ENCODE results near the gene ELL. TPM values are rescaled to one million over a fixed set of nuclear protein-coding genes. Genes with fewer than 3 reads are reported as not detected.

The ELL gene
- polyA plus RNA-seq, 4 donors: 9.3 to 11.6 (median 9.3) TPM

- no peak for DNase-seq (ENCODE audit: low read depth in 4 of 4, low spot score in 3 of 4)
Measured at GRCh38 chr19:18450931-18451836, 70.7 kb downstream of the ELL start.

DNA sequence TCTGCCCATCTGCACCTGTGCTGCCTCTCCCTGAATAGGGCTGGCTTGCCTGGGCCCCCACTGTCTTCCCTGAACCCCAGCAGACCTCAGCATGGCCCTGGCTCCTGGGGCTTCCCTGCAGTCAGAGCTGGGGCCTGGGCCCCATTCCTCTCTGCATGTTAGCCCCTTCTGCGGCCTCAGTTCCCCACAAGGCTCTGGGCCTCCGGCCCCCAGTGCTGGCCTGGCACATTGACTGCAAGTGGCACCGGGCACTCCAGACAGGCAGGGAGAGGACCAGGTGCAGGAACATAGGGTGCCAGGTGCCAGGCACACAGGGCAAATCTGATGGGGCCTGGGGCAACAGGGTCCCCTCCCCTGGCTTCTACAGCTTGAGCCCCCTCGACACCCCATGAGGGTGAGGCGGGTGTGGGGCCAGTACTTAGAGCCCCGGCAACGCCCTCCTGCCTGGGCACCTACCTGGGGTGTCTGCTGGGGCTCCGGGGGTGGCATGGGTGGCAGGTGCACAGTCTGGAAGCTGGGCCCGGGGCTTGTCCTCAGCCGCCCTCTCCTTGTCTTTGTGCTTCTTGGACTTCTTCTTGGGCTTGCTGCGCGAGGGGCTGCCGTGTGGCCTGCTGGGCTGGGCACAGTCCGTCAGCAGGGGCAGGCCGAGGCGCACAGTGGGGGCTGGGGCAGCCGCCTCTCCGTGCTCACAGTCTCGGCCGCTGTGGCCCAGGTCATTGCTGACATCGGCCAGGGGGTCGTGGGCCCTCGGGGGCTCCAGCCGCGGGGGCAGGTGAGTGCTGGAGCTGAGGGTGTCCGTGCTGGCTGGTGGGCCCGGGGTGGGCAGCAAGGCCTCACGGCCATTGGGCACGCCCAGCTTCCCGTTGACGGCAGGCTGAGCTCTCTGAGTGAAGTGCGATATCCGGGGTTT is 71.6 kb downstream of the ELL start:
- no peak for DNase-seq (ENCODE audit: low read depth in 4 of 4, low spot score in 3 of 4)

DNA sequence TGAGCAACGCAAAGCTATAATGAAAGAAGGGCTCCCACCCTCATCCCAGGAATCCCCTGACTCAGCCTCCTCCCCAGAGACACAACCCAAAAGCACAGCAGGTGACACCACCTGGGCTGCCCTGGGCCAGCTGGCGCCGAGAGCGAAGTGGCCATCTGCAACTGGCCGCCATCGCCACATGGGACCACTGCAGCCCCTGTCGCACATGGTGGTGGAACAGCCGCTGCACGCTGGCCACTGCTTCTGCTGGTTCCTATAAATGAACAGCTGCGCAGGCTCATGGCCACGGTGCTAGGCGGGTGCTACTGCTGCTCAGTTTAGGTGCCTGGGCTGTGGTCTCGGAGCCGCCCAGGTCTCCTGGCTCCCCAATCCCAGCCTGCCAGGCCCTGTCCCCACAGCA is 72.3 kb downstream of the ELL start:
- no peak for DNase-seq (ENCODE audit: low read depth in 4 of 4, low spot score in 3 of 4)

- DNase-seq (ENCODE audit: low read depth in 4 of 4, low spot score in 3 of 4): no peak
Measured at GRCh38 chr19:18446811-18447359, 75.0 kb downstream of the ELL start.

GRCh38 chr19:18446145-18446810 is 75.6 kb downstream of the ELL start:
- no peak for DNase-seq (ENCODE audit: low read depth in 4 of 4, low spot score in 3 of 4)

GRCh38 chr19:18445262-18445948 is 76.5 kb downstream of the ELL start:
- no peak for DNase-seq (ENCODE audit: low read depth in 4 of 4, low spot score in 3 of 4)

DNA sequence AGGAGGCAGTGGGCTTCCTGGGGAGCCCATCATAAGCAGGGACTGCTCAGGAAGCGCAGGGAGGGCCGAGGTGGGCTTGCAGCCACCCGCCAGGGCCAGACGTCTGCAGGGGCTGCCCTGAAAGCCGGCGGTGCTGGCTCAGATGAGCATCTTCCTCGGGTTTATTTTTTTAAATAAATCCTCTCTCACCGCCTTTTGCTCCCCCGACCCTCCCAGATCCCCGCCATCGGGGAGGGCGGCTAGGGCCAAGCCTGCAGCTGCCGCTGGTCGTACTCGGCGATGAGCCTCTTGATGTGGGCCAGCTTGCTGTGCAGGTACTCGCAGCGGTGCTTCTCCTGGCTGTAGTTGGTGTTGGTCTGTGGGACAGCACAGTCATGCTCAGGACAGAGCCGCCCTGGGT is 77.4 kb downstream of the ELL start:
- no peak for DNase-seq (ENCODE audit: low read depth in 4 of 4, low spot score in 3 of 4)

- DNase-seq (ENCODE audit: low read depth in 4 of 4, low spot score in 3 of 4): no peak
Measured at GRCh38 chr19:18443831-18444230, 78.0 kb downstream of the ELL start.

DNA sequence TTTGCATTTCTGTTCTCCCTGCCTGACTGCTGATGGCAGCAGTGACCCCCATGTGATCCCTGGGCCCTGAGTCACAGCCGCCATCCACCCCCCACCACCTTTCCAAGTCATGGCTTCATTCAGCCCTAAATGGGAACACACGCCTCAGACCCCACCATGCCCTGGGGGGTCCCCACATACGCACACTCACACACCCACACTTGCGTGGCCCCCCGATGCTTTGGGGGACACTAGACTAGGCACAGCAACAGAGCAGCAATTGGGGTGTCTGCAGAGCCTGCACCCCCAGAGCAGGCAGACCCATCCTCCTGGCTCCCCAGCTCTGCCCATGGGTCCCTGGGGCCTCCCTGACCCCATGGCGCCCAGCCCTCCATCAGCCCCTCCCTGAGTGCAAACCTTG is 78.5 kb downstream of the ELL start:
- DNase-seq (ENCODE audit: low read depth in 4 of 4, low spot score in 3 of 4): no peak

DNA sequence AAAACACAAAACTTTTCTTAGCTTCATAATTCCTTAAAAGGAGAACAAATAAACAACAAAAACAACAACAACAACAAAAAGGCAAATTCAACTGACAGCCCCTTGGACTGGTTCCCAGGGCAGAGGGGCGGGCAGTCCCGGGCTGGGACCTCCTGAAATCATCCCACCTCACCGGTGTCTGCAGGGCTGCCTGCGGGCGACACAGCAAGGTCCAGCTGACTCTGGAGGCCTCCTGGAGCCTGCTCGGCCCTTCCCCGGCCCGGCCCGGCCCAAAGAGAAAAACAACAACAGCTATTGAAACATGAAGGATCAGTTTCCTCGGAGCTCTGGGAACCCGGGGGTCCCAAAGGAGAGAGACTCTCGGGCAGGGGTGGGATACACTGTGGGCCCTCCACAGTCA is 78.9 kb downstream of the ELL start:
- no peak for DNase-seq (ENCODE audit: low read depth in 4 of 4, low spot score in 3 of 4)

GRCh38 chr19:18441804-18442788 is 79.8 kb downstream of the ELL start:
- DNase-seq (ENCODE audit: low read depth in 4 of 4, low spot score in 3 of 4): no peak

DNA sequence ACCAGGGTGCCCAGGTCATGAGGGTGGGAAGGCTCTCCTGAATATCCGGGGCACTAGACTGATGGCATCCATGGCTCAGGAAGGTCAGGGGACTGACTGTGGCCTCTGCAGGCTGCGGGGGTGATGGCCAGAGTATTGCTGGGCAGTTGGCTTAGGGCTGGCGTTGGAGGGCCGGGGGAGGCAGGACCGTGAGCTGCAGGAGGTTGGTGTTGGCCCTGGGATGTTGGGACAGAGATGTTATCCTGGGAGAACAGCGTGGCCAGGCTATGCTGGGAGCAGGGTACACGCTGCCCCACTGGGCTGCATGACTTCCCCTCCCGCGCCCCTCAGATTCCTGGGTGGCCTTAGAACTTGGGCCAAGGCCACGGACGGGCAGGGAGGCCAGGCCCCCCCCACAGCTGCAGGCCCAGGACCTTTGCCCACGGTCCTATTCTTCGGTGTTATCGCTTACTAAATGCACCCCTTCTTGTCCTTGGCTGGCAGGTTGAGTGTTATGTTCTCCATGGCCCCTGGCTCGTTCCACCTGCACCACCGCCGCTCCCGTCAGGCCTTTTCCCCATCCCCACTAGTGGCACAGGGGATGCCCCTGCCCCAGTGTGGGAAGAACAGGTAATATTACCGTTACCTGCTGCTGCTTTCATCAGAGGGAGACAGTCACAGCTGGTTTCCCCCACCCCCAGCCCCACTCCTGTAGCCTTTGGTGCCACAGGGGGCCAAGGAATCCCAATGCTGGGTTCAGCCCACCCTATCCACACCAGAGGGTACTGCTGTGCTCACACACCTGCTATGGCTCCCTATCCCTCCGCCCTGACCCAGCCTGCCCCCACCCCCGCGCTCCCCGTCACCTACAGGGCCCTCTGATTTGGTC is 80.7 kb downstream of the ELL start:
- DNase-seq (ENCODE audit: low read depth in 4 of 4, low spot score in 3 of 4): no peak

DNA sequence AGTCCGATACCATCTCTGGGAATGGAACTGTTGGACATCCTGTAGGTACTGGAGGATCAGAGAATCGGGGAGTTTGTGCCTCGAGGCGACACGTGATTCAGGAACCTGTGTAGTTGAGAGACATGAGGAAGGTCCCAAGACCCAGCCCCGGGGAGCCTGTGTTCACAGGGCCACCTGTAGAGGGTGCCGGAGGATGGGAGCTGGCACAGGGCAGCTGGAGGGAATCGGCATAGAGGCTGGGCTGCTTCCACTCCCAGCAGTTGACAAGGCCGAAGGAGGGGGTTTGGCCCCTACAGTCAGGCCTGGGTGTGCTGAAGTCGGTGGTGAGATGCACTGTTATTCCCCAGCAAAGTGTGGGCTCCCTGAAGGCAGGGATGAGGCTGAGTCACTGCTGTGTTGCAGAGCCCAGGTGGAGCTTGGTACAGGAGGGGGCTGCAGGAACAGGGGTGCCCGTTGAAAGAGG is 81.4 kb downstream of the ELL start:
- no peak for DNase-seq (ENCODE audit: low read depth in 4 of 4, low spot score in 3 of 4)

GRCh38 chr19:18439910-18440237 is 82.0 kb downstream of the ELL start:
- DNase-seq (ENCODE audit: low read depth in 4 of 4, low spot score in 3 of 4): no peak

DNA sequence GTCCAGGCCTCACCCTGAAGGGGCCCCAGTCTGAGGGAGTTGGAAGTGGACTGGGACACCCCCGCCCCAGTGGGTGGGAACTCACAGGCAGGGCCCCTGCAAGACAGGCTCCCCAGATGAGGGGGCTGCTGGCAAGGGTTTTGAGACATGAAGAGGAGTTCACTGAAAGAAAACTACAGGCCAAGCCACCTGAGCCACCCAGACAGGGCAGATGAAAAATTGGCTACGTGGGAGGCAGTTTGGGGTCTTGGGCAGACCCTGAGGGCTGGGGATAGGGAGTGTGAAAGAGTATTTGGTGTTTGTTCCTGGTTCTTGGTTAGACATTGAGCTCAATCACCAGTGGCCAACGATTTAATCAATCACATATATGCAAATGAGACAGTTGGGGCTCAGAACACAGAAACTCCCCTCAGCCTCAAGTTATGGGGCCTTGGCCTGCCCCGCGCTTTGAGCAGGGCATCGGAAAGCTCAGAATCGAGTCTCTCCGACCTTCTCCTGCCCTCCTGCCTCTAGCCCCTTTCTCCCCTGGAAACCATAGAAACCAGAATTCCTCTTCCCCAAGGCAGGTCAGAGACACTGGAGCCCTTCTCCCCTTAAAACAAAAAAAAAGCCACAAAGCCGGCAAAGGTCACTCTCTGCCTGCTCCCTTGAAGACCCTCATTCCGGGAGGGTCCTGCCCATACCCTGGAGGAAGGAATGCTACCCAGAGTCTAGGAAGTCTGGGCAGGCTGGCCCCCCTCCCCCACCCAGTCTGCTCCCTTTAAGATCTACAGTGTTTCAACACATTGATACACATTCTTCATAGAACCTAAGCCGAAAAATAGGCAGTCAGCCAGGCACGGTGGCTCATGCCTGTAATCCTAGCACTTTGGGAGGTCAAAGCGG is 82.6 kb downstream of the ELL start:
- no peak for DNase-seq (ENCODE audit: low read depth in 4 of 4, low spot score in 3 of 4)

GRCh38 chr19:18438331-18439024 is 83.4 kb downstream of the ELL start:
- DNase-seq (ENCODE audit: low read depth in 4 of 4, low spot score in 3 of 4): no peak

All from right renal pelvis (tissue), 4 donors.